SK-N-SH treated with all-trans-retinoic acid at 6 μM for 48 hours (cell line): ENCODE data around the gene ARL13B.

ENCODE experiments used
- ATAC-seq: fragments of 200-7000 bp; cut with Tn5 transposase; 3 replicates; pipeline ENCODE4 v1.9.1; 2020; ENCODE audit warnings: mild to moderate bottlenecking, moderate library complexity
- ARNTL ChIP-seq: fragments of 450-650 bp; formaldehyde crosslinking; IDR thresholded peaks from 2 replicates; pipeline ENCODE4 v1.5.0; 2020; ENCODE audit warnings: low read depth, mild to moderate bottlenecking, moderate library complexity, borderline replicate concordance
- BACH2 ChIP-seq: fragments of 250-450 bp; sonication (Bioruptor Pico); IDR thresholded peaks from 2 replicates; pipeline ENCODE4 v1.9.0; 2021; ENCODE audit warnings: mild to moderate bottlenecking, borderline replicate concordance
- CSDC2 ChIP-seq: fragments of 250-450 bp; sonication (Bioruptor Pico); IDR thresholded peaks from 2 replicates; pipeline ENCODE4 v1.5.0; 2020; ENCODE audit warnings: mild to moderate bottlenecking, moderate library complexity
- GLIS3 ChIP-seq: fragments of 250-450 bp; sonication (Bioruptor Pico); IDR thresholded peaks from 2 replicates; pipeline ENCODE4 v1.5.0; 2020; ENCODE audit warnings: mild to moderate bottlenecking, moderate library complexity
- ISL1 ChIP-seq: fragments of 250-450 bp; sonication (Bioruptor Pico); IDR thresholded peaks from 2 replicates; pipeline ENCODE4 v2.1.2; 2022; ENCODE audit warnings: mild to moderate bottlenecking, moderate library complexity
- OSR1 ChIP-seq: fragments of 250-450 bp; sonication (Bioruptor Pico); IDR thresholded peaks from 2 replicates; pipeline ENCODE4 v1.8.0; 2022; ENCODE audit warnings: moderate library complexity, mild to moderate bottlenecking, inconsistent platforms
- POU6F1 ChIP-seq: fragments of 250-450 bp; sonication (Bioruptor Pico); IDR thresholded peaks from 2 replicates; pipeline ENCODE4 v1.8.0; 2021; ENCODE audit warnings: low read depth, mild to moderate bottlenecking, moderate library complexity, borderline replicate concordance
- PPARA ChIP-seq: fragments of 250-450 bp; sonication (Bioruptor Pico); IDR thresholded peaks from 2 replicates; pipeline ENCODE4 v1.5.0; 2020; ENCODE audit warnings: mild to moderate bottlenecking, borderline replicate concordance
- RARB ChIP-seq: fragments of 250-450 bp; sonication (Bioruptor Pico); IDR thresholded peaks from 2 replicates; pipeline ENCODE4 v1.8.0; 2021; ENCODE audit warnings: mild to moderate bottlenecking, moderate library complexity
- SNAI2 ChIP-seq: fragments of 250-450 bp; sonication (Bioruptor Pico); IDR thresholded peaks from 2 replicates; pipeline ENCODE4 v1.5.0; 2020; ENCODE audit warnings: mild to moderate bottlenecking, moderate library complexity
- TCF4 ChIP-seq: fragments of 250-450 bp; sonication (Bioruptor Pico); IDR thresholded peaks from 2 replicates; pipeline ENCODE4 v1.8.0; 2021; ENCODE audit warnings: mild to moderate bottlenecking, moderate library complexity, borderline replicate concordance
- TOX ChIP-seq: fragments of 250-450 bp; sonication (Bioruptor Pico); IDR thresholded peaks from 2 replicates; pipeline ENCODE4 v1.8.0; 2021; ENCODE audit warnings: mild to moderate bottlenecking, moderate library complexity, borderline replicate concordance
- TSHZ2 ChIP-seq: fragments of 250-450 bp; sonication (Bioruptor Pico); IDR thresholded peaks from 2 replicates; pipeline ENCODE4 v1.5.0; 2020; ENCODE audit warnings: mild to moderate bottlenecking, moderate library complexity
- ZC3H10 ChIP-seq: fragments of 250-450 bp; sonication (Bioruptor Pico); IDR thresholded peaks from 2 replicates; pipeline ENCODE4 v1.5.1; 2021; ENCODE audit warnings: mild to moderate bottlenecking, moderate library complexity
- ZFP3 ChIP-seq: fragments of 250-450 bp; sonication (Bioruptor Pico); IDR thresholded peaks from 2 replicates; pipeline ENCODE4 v1.5.0; 2020; ENCODE audit warnings: mild to moderate bottlenecking, moderate library complexity
- ZNF565 ChIP-seq: fragments of 450-650 bp; formaldehyde crosslinking; conservative IDR thresholded peaks from 2 replicates; pipeline ENCODE4 v1.5.0; 2020; ENCODE audit warnings: low read depth, mild to moderate bottlenecking, moderate library complexity
- ZNF8 ChIP-seq: fragments of 450-650 bp; formaldehyde crosslinking; IDR thresholded peaks from 2 replicates; pipeline ENCODE4 v1.5.0; 2020; ENCODE audit warnings: mild to moderate bottlenecking, moderate library complexity
- TF ChIP-seq, protein P1 (sequence below): fragments of 250-450 bp; sonication (Bioruptor Pico); IDR thresholded peaks from 2 replicates; pipeline ENCODE4 v1.8.0; 2020; ENCODE audit warnings: mild to moderate bottlenecking, moderate library complexity, borderline replicate concordance
- TF ChIP-seq, protein P2 (sequence below): fragments of 250-450 bp; sonication (Bioruptor Pico); IDR thresholded peaks from 2 replicates; pipeline ENCODE4 v1.5.1; 2021; ENCODE audit warnings: mild to moderate bottlenecking, moderate library complexity

ARL13B gene

DNA sequence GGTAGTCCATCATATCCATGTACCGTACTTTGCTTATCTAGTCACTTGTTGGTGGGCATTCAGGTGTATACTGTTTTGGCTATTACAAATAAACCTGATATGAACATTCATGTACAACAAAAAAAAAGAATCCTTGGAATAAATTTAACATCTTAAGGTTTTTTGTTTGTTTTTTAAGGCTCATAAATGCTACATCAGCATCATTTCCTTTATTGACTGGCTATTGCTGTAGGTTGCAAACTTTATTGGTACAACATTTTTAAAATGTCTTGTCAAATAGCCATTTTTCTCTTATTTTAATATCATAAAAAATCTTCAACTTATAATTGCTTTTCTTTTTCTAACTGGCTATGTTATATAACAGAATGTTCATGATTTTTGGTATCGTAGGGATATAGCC is 66.6 kb downstream of the ARL13B start:
- TF ChIP-seq ARNTL (CRISPR knock-in tag) (no peak), PPARA (CRISPR knock-in tag) (no peak), OSR1 (no peak), ZNF8 (CRISPR knock-in tag) (no peak), POU6F1 (no peak), GLIS3 (CRISPR knock-in tag) (no peak), RARB (CRISPR knock-in tag) (no peak)
- no peak for ATAC-seq

DNA sequence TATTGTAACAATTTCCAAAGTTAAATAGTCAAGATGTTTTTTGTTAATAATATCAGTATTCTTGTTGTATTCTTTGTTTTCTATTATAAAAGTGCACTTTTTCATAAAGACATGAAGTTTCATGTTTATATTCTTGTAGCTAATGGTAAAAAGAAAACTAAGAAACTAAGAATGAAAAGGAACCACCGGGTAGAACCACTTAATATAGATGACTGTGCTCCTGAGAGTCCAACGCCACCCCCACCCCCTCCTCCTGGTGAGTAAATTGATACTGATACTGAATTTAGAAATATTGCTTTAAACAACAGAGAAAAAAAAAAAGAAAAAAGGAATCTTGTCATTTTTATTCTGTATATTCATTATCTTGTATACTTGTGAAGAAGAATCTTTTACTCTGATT is 69.3 kb downstream of the ARL13B start:
- no peak for ATAC-seq
- TF ChIP-seq, protein P1, sequence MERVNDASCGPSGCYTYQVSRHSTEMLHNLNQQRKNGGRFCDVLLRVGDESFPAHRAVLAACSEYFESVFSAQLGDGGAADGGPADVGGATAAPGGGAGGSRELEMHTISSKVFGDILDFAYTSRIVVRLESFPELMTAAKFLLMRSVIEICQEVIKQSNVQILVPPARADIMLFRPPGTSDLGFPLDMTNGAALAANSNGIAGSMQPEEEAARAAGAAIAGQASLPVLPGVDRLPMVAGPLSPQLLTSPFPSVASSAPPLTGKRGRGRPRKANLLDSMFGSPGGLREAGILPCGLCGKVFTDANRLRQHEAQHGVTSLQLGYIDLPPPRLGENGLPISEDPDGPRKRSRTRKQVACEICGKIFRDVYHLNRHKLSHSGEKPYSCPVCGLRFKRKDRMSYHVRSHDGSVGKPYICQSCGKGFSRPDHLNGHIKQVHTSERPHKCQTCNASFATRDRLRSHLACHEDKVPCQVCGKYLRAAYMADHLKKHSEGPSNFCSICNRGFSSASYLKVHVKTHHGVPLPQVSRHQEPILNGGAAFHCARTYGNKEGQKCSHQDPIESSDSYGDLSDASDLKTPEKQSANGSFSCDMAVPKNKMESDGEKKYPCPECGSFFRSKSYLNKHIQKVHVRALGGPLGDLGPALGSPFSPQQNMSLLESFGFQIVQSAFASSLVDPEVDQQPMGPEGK (CRISPR knock-in tag): no peak
- TF ChIP-seq ZNF8 (CRISPR knock-in tag) (no peak), ISL1 (CRISPR knock-in tag) (no peak), SNAI2 (CRISPR knock-in tag) (no peak), ZNF565 (CRISPR knock-in tag) (no peak), POU6F1 (no peak), CSDC2 (no peak), ZC3H10 (no peak), BACH2 (CRISPR knock-in tag) (no peak), ZFP3 (no peak), TSHZ2 (CRISPR knock-in tag) (no peak)
- TF ChIP-seq, protein P2, sequence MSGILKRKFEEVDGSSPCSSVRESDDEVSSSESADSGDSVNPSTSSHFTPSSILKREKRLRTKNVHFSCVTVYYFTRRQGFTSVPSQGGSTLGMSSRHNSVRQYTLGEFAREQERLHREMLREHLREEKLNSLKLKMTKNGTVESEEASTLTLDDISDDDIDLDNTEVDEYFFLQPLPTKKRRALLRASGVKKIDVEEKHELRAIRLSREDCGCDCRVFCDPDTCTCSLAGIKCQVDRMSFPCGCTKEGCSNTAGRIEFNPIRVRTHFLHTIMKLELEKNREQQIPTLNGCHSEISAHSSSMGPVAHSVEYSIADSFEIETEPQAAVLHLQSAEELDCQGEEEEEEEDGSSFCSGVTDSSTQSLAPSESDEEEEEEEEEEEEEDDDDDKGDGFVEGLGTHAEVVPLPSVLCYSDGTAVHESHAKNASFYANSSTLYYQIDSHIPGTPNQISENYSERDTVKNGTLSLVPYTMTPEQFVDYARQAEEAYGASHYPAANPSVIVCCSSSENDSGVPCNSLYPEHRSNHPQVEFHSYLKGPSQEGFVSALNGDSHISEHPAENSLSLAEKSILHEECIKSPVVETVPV (CRISPR knock-in tag): no peak

GRCh38 chr3:94050546-94050945 is 70.6 kb downstream of the ARL13B start:
- TF ChIP-seq POU6F1 (no peak), TOX (CRISPR knock-in tag) (no peak), OSR1 (no peak), TCF4 (peak; percentile 80), ISL1 (CRISPR knock-in tag) (peak; percentile 23; the same call in 1 of the 2 replicates)

More at GRCh38 chr3:94050546-94050945, 70.6 kb downstream of the ARL13B start:
- peak; percentile 51; the same call in 1 of the 3 replicates for ATAC-seq
